Measurements from ENCODE around the gene EIF2B2. TPM values are rescaled to one million over a fixed set of nuclear protein-coding genes. Genes with fewer than 3 reads are reported as not detected.
A peak's percentile ranks its signal among the peaks of the same experiment; 100 is the strongest.

EIF2B2 gene
- total RNA-seq, 1 donor from 2014 or later: 37.2 TPM

- ATAC-seq (ENCODE audit: low read depth): peak; percentile 79
- CTCF ChIA-PET: no interaction called here
- POLR2A ChIA-PET: interaction anchor here (1.6 kb wide), 1 partner anchor 15 kb away, joined by 4 read pairs; no protein-coding TSS in a partner anchor
- peaks cover 9% of the 10 kb centered on the region for H3K27me3 Mint-ChIP-seq
- H3K9me3 Mint-ChIP-seq: no peaks in the 10 kb centered on the region
- peak; percentile 50 for DNase-seq
- H3K36me3 Mint-ChIP-seq (ENCODE audit: low read depth): no peaks in the 10 kb centered on the region
- peak within 1 kb of the TSS; percentile 41 for H3K4me3 Mint-ChIP-seq
- H3K4me1 Mint-ChIP-seq: no peaks in the 10 kb centered on the region
- TF ChIP-seq CTCF (IDR thresholded peaks at IDR 0.05): no peak
- H3K27ac Mint-ChIP-seq: no peak within 1 kb of the TSS
- intact Hi-C loops (cut with micrococcal nuclease): loop anchor here (1.0 to 2.0 kb wide), 2 partner anchors 8 to 13 kb away; no protein-coding TSS in a partner anchor
These were observed 47.3 kb upstream of the EIF2B2 start, which contains the start of gene PGF for GRCh38 chr14:74955229-74956026. TSS of gene PGF (minus strand) at chr14:74955597. CDS start at chr14:74955242, 355 bp downstream.

GRCh38 chr14:74956027-74956279 is 46.8 kb upstream of the EIF2B2 start:
- POLR2A ChIA-PET: no interaction called here
- TF ChIP-seq CTCF (IDR thresholded peaks at IDR 0.05): no peak

GRCh38 chr14:74956280-74957072 is 46.2 kb upstream of the EIF2B2 start:
- peak overlapping the region; percentile 16 for H3K4me3 Mint-ChIP-seq
- no peak for DNase-seq
- no peak overlapping the region for H3K27ac Mint-ChIP-seq
- TF ChIP-seq CTCF (IDR thresholded peaks at IDR 0.05): no peak
- ATAC-seq (ENCODE audit: low read depth): no peak
- no peaks in the 10 kb centered on the region for H3K9me3 Mint-ChIP-seq
- intact Hi-C loops (cut with micrococcal nuclease): no loop called here
- H3K27me3 Mint-ChIP-seq: peaks cover 9% of the 10 kb centered on the region
- H3K36me3 Mint-ChIP-seq (ENCODE audit: low read depth): no peaks in the 10 kb centered on the region
- CTCF ChIA-PET: no interaction called here
- POLR2A ChIA-PET: no interaction called here
- peaks cover 2% of the 10 kb centered on the region for H3K4me1 Mint-ChIP-seq

More at GRCh38 chr14:74956027-74956279, 46.8 kb upstream of the EIF2B2 start:
- Mint-ChIP-seq H3K27me3 (peaks cover 9% of the 10 kb centered on the region), H3K27ac (no peak overlapping the region), H3K4me3 (no peak overlapping the region), H3K9me3 (no peaks in the 10 kb centered on the region), H3K4me1 (no peaks in the 10 kb centered on the region), H3K36me3 (ENCODE audit: low read depth) (no peaks in the 10 kb centered on the region)
- no peak for DNase-seq
- ATAC-seq (ENCODE audit: low read depth): no peak
- CTCF ChIA-PET: no interaction called here
- intact Hi-C loops (cut with micrococcal nuclease): no loop called here

- Mint-ChIP-seq H3K27ac (no peak overlapping the region), H3K4me1 (peaks cover 20% of the 10 kb centered on the region), H3K9me3 (no peaks in the 10 kb centered on the region), H3K36me3 (ENCODE audit: low read depth) (no peaks in the 10 kb centered on the region), H3K27me3 (peaks cover 4% of the 10 kb centered on the region), H3K4me3 (no peak overlapping the region)
- no peak for TF ChIP-seq CTCF (IDR thresholded peaks at IDR 0.05)
- CTCF ChIA-PET: no interaction called here
- ATAC-seq (ENCODE audit: low read depth): no peak
- no peak for DNase-seq
- intact Hi-C loops (cut with micrococcal nuclease): loop anchor here (5.0 kb wide), 1 partner anchor 43 kb away; the partner anchor contains the start of gene EIF2B2
- POLR2A ChIA-PET: no interaction called here
These were observed 43.0 kb upstream of the EIF2B2 start for GRCh38 chr14:74959596-74960180.

- Mint-ChIP-seq H3K4me1 (peaks cover 20% of the 10 kb centered on the region), H3K36me3 (ENCODE audit: low read depth) (no peaks in the 10 kb centered on the region), H3K9me3 (no peaks in the 10 kb centered on the region), H3K27ac (no peak overlapping the region), H3K27me3 (peaks cover 4% of the 10 kb centered on the region), H3K4me3 (no peak overlapping the region)
- CTCF ChIA-PET: interaction anchor here (0.9 kb wide), 2 partner anchors 18 to 128 kb away, joined by 3 to 4 read pairs; no protein-coding TSS in a partner anchor
- no peak for TF ChIP-seq CTCF (IDR thresholded peaks at IDR 0.05)
- ATAC-seq (ENCODE audit: low read depth) (no peak), DNase-seq (no peak)
- POLR2A ChIA-PET: no interaction called here
- intact Hi-C loops (cut with micrococcal nuclease): loop anchor here (5.0 kb wide), 1 partner anchor 42 kb away; the partner anchor contains the start of gene EIF2B2
These were observed 42.0 kb upstream of the EIF2B2 start for GRCh38 chr14:74960736-74961135.
